Neural crest cell (in vitro differentiated cells): Measurements from ENCODE around the gene MYO10. TPM values are rescaled to one million over a fixed set of nuclear protein-coding genes. Genes with fewer than 3 reads are reported as not detected.
A peak's percentile ranks its signal among the peaks of the same experiment; 100 is the strongest.

ENCODE experiments used
- DNase-seq: peaks from one replicate; pipeline ENCODE4 v3.0.0; 2021; ENCODE audit warnings: low read depth, mixed read lengths, low spot score
- H3K27ac Mint-ChIP-seq: one replicate; pipeline ENCODE4 v1.8.0; 2021; ENCODE audit warnings: mild to moderate bottlenecking, mixed read lengths; ENCODE audit not compliant: unreplicated experiment
- H3K27me3 Mint-ChIP-seq: 2 replicates; pipeline ENCODE4 v1.8.0; 2021; ENCODE audit warnings: low read depth, mild to moderate bottlenecking, mixed read lengths
- H3K36me3 Mint-ChIP-seq: 2 replicates; pipeline ENCODE4 v1.8.0; 2021; ENCODE audit warnings: low read depth, mild to moderate bottlenecking, mixed read lengths
- H3K4me1 Mint-ChIP-seq: 2 replicates; pipeline ENCODE4 v1.8.0; 2021; ENCODE audit warnings: mixed read lengths
- H3K4me3 Mint-ChIP-seq: one replicate; pipeline ENCODE4 v1.8.0; 2021; ENCODE audit warnings: mild to moderate bottlenecking, mixed read lengths
- H3K9me3 Mint-ChIP-seq: 2 replicates; pipeline ENCODE4 v1.8.0; 2021; ENCODE audit warnings: mixed read lengths
- CTCF ChIP-seq: fragments of 200-600 bp; sonication (generic); conservative IDR thresholded peaks from 2 replicates; pipeline ENCODE4 v1.5.0; 2021; ENCODE audit warnings: antibody characterized with exemption, mild to moderate bottlenecking
- total RNA-seq: library from RNA; stranded (reverse); gene quantifications from 2 replicates; pipeline ENCODE4 v1.2.1, GENCODE V29; 2021

MYO10 gene
- total RNA-seq, 1 donor from 2014 or later = 94.4 TPM

GRCh38 chr5:16757146-16757545, 178.9 kb downstream of the MYO10 start:
- H3K36me3 Mint-ChIP-seq = peaks cover 31% of the 10 kb centered on the region
- H3K27me3 Mint-ChIP-seq = no peaks in the 10 kb centered on the region
- DNase-seq = no peak
- peaks cover 22% of the 10 kb centered on the region for H3K4me1 Mint-ChIP-seq
- peak overlapping the region; percentile 88 for H3K27ac Mint-ChIP-seq
- H3K9me3 Mint-ChIP-seq = no peaks in the 10 kb centered on the region
- no peak overlapping the region for H3K4me3 Mint-ChIP-seq
- TF ChIP-seq CTCF = no peak

- no peaks in the 10 kb centered on the region for H3K27me3 Mint-ChIP-seq
- no peak overlapping the region for H3K4me3 Mint-ChIP-seq
- no peak for DNase-seq
- H3K27ac Mint-ChIP-seq = no peak overlapping the region
- peaks cover 29% of the 10 kb centered on the region for H3K36me3 Mint-ChIP-seq
- no peak for TF ChIP-seq CTCF
- H3K4me1 Mint-ChIP-seq = peaks cover 25% of the 10 kb centered on the region
- H3K9me3 Mint-ChIP-seq = no peaks in the 10 kb centered on the region
Measured at GRCh38 chr5:16756692-16757091, 179.4 kb downstream of the MYO10 start.

GRCh38 chr5:16755641-16756040, 180.4 kb downstream of the MYO10 start:
- Mint-ChIP-seq H3K27me3 (no peaks in the 10 kb centered on the region), H3K4me1 (peaks cover 30% of the 10 kb centered on the region), H3K36me3 (peaks cover 28% of the 10 kb centered on the region), H3K4me3 (peak overlapping the region; percentile 42), H3K9me3 (no peaks in the 10 kb centered on the region), H3K27ac (no peak overlapping the region)
- TF ChIP-seq CTCF = no peak
- DNase-seq = no peak

- H3K27ac Mint-ChIP-seq = no peak overlapping the region
- H3K36me3 Mint-ChIP-seq = peaks cover 27% of the 10 kb centered on the region
- DNase-seq = no peak
- H3K9me3 Mint-ChIP-seq = no peaks in the 10 kb centered on the region
- H3K4me3 Mint-ChIP-seq = no peak overlapping the region
- no peaks in the 10 kb centered on the region for H3K27me3 Mint-ChIP-seq
- no peak for TF ChIP-seq CTCF
- peaks cover 26% of the 10 kb centered on the region for H3K4me1 Mint-ChIP-seq
Measured at GRCh38 chr5:16754601-16755000, 181.5 kb downstream of the MYO10 start.

- no peak overlapping the region for H3K27ac Mint-ChIP-seq
- no peaks in the 10 kb centered on the region for H3K9me3 Mint-ChIP-seq
- peaks cover 23% of the 10 kb centered on the region for H3K36me3 Mint-ChIP-seq
- no peak for DNase-seq
- H3K27me3 Mint-ChIP-seq = no peaks in the 10 kb centered on the region
- no peak for TF ChIP-seq CTCF
- H3K4me1 Mint-ChIP-seq = peaks cover 21% of the 10 kb centered on the region
- no peak overlapping the region for H3K4me3 Mint-ChIP-seq
Measured at GRCh38 chr5:16754086-16754485, 182.0 kb downstream of the MYO10 start.

- no peak overlapping the region for H3K27ac Mint-ChIP-seq
- TF ChIP-seq CTCF = no peak
Measured at GRCh38 chr5:16750445-16750844, 185.6 kb downstream of the MYO10 start.

More at GRCh38 chr5:16750445-16750844, 185.6 kb downstream of the MYO10 start:
- Mint-ChIP-seq H3K27me3 (no peaks in the 10 kb centered on the region), H3K4me3 (no peak overlapping the region), H3K9me3 (no peaks in the 10 kb centered on the region), H3K36me3 (peaks cover 16% of the 10 kb centered on the region), H3K4me1 (peaks cover 37% of the 10 kb centered on the region)
- DNase-seq = no peak
